Left lung (tissue), 10 donors: Measurements from ENCODE around the gene DSCAM. TPM values are rescaled to one million over a fixed set of nuclear protein-coding genes. Genes with fewer than 3 reads are reported as not detected.
A peak's percentile ranks its signal among the peaks of the same experiment; 100 is the strongest.

Experiments
- ATAC-seq: fragments of 200-7000 bp; cut with Tn5 transposase; one replicate; pipeline ENCODE4 v1.9.1; 2020; ENCODE audit warnings: moderate library complexity
- DNase-seq, 4 donors: peaks; one replicate each; pipeline ENCODE4 v3.0.0-alpha.2; 2013 to 2020
- H3K27ac ChIP-seq, 2 donors: fragments of 200-600 bp; sonication (generic) in 1 of 2; one replicate each; pipeline versions ENCODE4 v1.5.0 to v1.8.0; 2020 to 2021
- H3K27me3 ChIP-seq, 2 donors: fragments of 200-600 bp; sonication (generic) in 1 of 2; one replicate each; pipeline versions ENCODE4 v1.5.0 to v1.8.0; 2020 to 2021
- H3K36me3 ChIP-seq, 2 donors: fragments of 200-600 bp; sonication (generic) in 1 of 2; one replicate each; pipeline versions ENCODE4 v1.5.0 to v1.8.0; 2020 to 2021
- H3K4me1 ChIP-seq, 2 donors: fragments of 200-600 bp; one replicate each; pipeline ENCODE4 v1.8.0; 2021
- H3K4me3 ChIP-seq, 2 donors: fragments of 200-600 bp; sonication (generic) in 1 of 2; one replicate each; pipeline versions ENCODE4 v1.5.0 to v1.8.0; 2020 to 2021; ENCODE audit warnings: mild to moderate bottlenecking in 1 of 2
- H3K9me3 ChIP-seq, 2 donors: fragments of 200-600 bp; sonication (generic) in 1 of 2; one replicate each; pipeline versions ENCODE4 v1.5.0 to v1.8.0; 2020 to 2021
- CTCF ChIP-seq, 2 donors: fragments of 200-600 bp; sonication (generic) in 1 of 2; IDR thresholded peaks; one replicate each; pipeline versions ENCODE4 v1.5.0 to v1.8.0; 2021; ENCODE audit warnings: antibody characterized with exemption in 2 of 2
- intact Hi-C, 2 donors: fragments of 100-400 bp; cut with DNase I; formaldehyde crosslinking; loops; one replicate each; pipeline versions ENCODE4 v1.11.2 to v1.14.2; 2022
- polyA plus RNA-seq, 6 donors: library from polyadenylated mRNA; unstranded; fragments of 120-200 nt; gene quantifications; one replicate each; pipeline ENCODE4 v1.2.1, GENCODE V29; 2013; ENCODE audit not compliant: insufficient read length in 6 of 6
- total RNA-seq, 2 donors: library from RNA; stranded (reverse); fragmentation: NEBNext Ultra II Directional; extraction: Animal tissue kit (Norgen Biotek cat#: 25700); gene quantifications; one replicate each; pipeline ENCODE4 v1.2.1, GENCODE V29; 2021
- donor health status: DM: no; HTN: yes; CAD: no.
- donor health status: DM: no; HTN: no; CAD: no.

DSCAM gene
- total and polyA plus RNA-seq, 8 donors = 0.03 to 0.24 (median 0.07) TPM; not detected in 1

- Histone ChIP-seq H3K9me3 (no peaks in the 10 kb centered on the region), H3K36me3 (no peaks in the 10 kb centered on the region), H3K27ac (no peak overlapping the region), H3K4me1 (no peaks in the 10 kb centered on the region), H3K27me3 (no peaks in the 10 kb centered on the region), H3K4me3 (no peak overlapping the region)
- DNase-seq = no peak
- TF ChIP-seq CTCF (IDR thresholded peaks at IDR 0.05) = no peak
- intact Hi-C loops = no loop called here
- ATAC-seq = peak; percentile 93
These were observed 339.0 kb downstream of the DSCAM start for GRCh38 chr21:40507978-40508377.

DNA sequence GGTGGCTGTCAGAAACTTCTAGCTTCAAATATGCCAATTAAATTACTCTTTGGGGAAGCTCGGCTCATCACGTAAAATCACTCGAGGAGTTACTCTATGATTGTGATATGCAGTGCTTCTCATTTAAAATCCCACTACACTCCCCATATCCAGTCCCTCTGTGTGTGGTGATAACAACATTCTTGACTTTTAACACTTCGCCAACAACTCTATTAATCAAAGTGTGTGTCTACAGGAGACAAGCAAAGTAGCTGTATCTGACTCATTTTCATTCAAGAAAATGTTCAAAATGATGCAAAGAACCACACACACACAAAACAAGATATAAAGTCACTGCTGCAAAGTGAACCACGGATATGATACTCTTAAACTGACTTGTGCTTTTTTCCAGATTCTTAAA, 341.3 kb downstream of the DSCAM start:
- no peaks in the 10 kb centered on the region for H3K27me3 ChIP-seq
- no peak overlapping the region for H3K4me3 ChIP-seq
- H3K4me1 ChIP-seq = no peaks in the 10 kb centered on the region
- no peak overlapping the region for H3K27ac ChIP-seq
- DNase-seq (no peak), ATAC-seq (peak; percentile 10)
- no peaks in the 10 kb centered on the region for H3K36me3 ChIP-seq
- no peaks in the 10 kb centered on the region for H3K9me3 ChIP-seq
- intact Hi-C loops = no loop called here
- TF ChIP-seq CTCF (IDR thresholded peaks at IDR 0.05) = no peak

GRCh38 chr21:40505244-40505643, 341.7 kb downstream of the DSCAM start:
- Histone ChIP-seq H3K27ac (no peak overlapping the region), H3K4me3 (no peak overlapping the region), H3K27me3 (no peaks in the 10 kb centered on the region), H3K36me3 (no peaks in the 10 kb centered on the region), H3K9me3 (no peaks in the 10 kb centered on the region), H3K4me1 (no peaks in the 10 kb centered on the region)
- no peak for DNase-seq
- no peak for TF ChIP-seq CTCF (IDR thresholded peaks at IDR 0.05)
- no peak for ATAC-seq
- intact Hi-C loops = no loop called here

GRCh38 chr21:40504825-40505224, 342.1 kb downstream of the DSCAM start:
- Histone ChIP-seq H3K27me3 (no peaks in the 10 kb centered on the region), H3K4me1 (no peaks in the 10 kb centered on the region), H3K9me3 (no peaks in the 10 kb centered on the region), H3K36me3 (no peaks in the 10 kb centered on the region), H3K4me3 (no peak overlapping the region), H3K27ac (no peak overlapping the region)
- intact Hi-C loops = no loop called here
- DNase-seq (no peak), ATAC-seq (no peak)
- no peak for TF ChIP-seq CTCF (IDR thresholded peaks at IDR 0.05)

DNA sequence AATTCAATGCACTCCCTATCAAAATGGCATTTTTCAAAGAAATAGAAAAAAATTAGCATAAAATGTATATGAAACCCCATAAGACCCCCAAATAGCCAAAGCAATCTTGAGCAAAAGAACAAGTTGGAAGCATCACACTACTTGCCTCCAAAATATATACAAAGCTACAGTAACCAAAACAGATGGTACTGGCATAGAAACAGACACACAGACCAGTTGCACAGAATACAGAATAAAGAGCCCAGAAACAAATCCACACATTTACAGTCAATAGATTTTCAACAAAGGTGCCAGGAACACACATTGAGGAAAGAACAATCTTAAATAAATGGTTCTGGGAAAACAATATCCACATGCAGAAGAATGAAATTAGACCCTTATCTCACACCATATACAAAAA, 350.8 kb downstream of the DSCAM start:
- TF ChIP-seq CTCF (IDR thresholded peaks at IDR 0.05) = no peak
- intact Hi-C loops = no loop called here
- H3K4me1 ChIP-seq = no peaks in the 10 kb centered on the region
- H3K9me3 ChIP-seq = peaks cover 0 to 16% of the 10 kb centered on the region in 2 donors
- H3K36me3 ChIP-seq = no peaks in the 10 kb centered on the region
- DNase-seq (no peak), ATAC-seq (no peak)
- no peak overlapping the region for H3K4me3 ChIP-seq
- H3K27ac ChIP-seq = no peak overlapping the region
- no peaks in the 10 kb centered on the region for H3K27me3 ChIP-seq
